Activated CD4-positive, alpha-beta T cell treated with anti-CD3 and anti-CD28 coated beads, Interleukin-10, Interleukin-2, amounts not matched to agents 100 ng/mL and 50 ng/mL, durations not matched to agents 16 hours and 8 hours (primary cell): ENCODE results near the gene PRPF18.

Source experiments
- DNase-seq: peaks from one replicate; pipeline ENCODE4 v3.0.0-alpha.2; 2020

Gene PRPF18

GRCh38 chr10:13608246-13608853 lies 21.6 kb downstream of the PRPF18 start:
- DNase-seq: no peak

- no peak for DNase-seq
These were observed 26.0 kb downstream of the PRPF18 start for GRCh38 chr10:13612654-13613373.

- no peak for DNase-seq
These were observed 26.8 kb downstream of the PRPF18 start for GRCh38 chr10:13613519-13613918.

GRCh38 chr10:13614530-13615332 lies 28.0 kb downstream of the PRPF18 start:
- DNase-seq: no peak

- DNase-seq: no peak
These were observed 29.0 kb downstream of the PRPF18 start for GRCh38 chr10:13615650-13616300.

GRCh38 chr10:13617116-13617515 lies 30.4 kb downstream of the PRPF18 start:
- no peak for DNase-seq

GRCh38 chr10:13621931-13622330 lies 35.2 kb downstream of the PRPF18 start:
- DNase-seq: no peak

GRCh38 chr10:13624630-13625029 lies 37.9 kb downstream of the PRPF18 start:
- DNase-seq: no peak

GRCh38 chr10:13627459-13628310 lies 40.9 kb downstream of the PRPF18 start:
- peak; percentile 22 for DNase-seq

- no peak for DNase-seq
These were observed 41.9 kb downstream of the PRPF18 start for GRCh38 chr10:13628661-13629060.

GRCh38 chr10:13629116-13629515 lies 42.4 kb downstream of the PRPF18 start:
- no peak for DNase-seq

GRCh38 chr10:13630231-13630630 lies 43.5 kb downstream of the PRPF18 start:
- no peak for DNase-seq

GRCh38 chr10:13631594-13631993 lies 44.8 kb downstream of the PRPF18 start:
- no peak for DNase-seq

GRCh38 chr10:13632440-13632839 lies 45.7 kb downstream of the PRPF18 start:
- DNase-seq: no peak

GRCh38 chr10:13632884-13633440 lies 46.2 kb downstream of the PRPF18 start:
- no peak for DNase-seq

- no peak for DNase-seq
These were observed 46.9 kb downstream of the PRPF18 start for GRCh38 chr10:13633689-13634088.

- no peak for DNase-seq
These were observed 47.4 kb downstream of the PRPF18 start for GRCh38 chr10:13634207-13634606.

- no peak for DNase-seq
These were observed 50.0 kb downstream of the PRPF18 start for GRCh38 chr10:13636776-13637175.

- no peak for DNase-seq
These were observed 50.6 kb downstream of the PRPF18 start for GRCh38 chr10:13637303-13637856.

GRCh38 chr10:13637894-13638293 lies 51.1 kb downstream of the PRPF18 start:
- no peak for DNase-seq

- no peak for DNase-seq
These were observed 55.5 kb downstream of the PRPF18 start for GRCh38 chr10:13642293-13642692.

- DNase-seq: no peak
These were observed 56.3 kb downstream of the PRPF18 start for GRCh38 chr10:13643016-13643415.
